GM12865 (cell line): ENCODE results near the gene DNASE1L2.

Source experiments
- DNase-seq: peaks from one replicate; pipeline ENCODE4 v3.0.0; 2010; ENCODE audit warnings: low read depth
- H3K4me3 ChIP-seq: 2 replicates; pipeline ENCODE4 v1.5.1; 2011; ENCODE audit warnings: mild to moderate bottlenecking, low read depth, low read length, control low read depth
- CTCF ChIP-seq: IDR thresholded peaks from 2 replicates; pipeline ENCODE4 v1.5.1; 2011; ENCODE audit warnings: low read length, control low read depth, low read depth, inconsistent platforms; ENCODE audit not compliant: insufficient read depth; ENCODE audit errors: missing control alignments

The DNASE1L2 gene

DNA sequence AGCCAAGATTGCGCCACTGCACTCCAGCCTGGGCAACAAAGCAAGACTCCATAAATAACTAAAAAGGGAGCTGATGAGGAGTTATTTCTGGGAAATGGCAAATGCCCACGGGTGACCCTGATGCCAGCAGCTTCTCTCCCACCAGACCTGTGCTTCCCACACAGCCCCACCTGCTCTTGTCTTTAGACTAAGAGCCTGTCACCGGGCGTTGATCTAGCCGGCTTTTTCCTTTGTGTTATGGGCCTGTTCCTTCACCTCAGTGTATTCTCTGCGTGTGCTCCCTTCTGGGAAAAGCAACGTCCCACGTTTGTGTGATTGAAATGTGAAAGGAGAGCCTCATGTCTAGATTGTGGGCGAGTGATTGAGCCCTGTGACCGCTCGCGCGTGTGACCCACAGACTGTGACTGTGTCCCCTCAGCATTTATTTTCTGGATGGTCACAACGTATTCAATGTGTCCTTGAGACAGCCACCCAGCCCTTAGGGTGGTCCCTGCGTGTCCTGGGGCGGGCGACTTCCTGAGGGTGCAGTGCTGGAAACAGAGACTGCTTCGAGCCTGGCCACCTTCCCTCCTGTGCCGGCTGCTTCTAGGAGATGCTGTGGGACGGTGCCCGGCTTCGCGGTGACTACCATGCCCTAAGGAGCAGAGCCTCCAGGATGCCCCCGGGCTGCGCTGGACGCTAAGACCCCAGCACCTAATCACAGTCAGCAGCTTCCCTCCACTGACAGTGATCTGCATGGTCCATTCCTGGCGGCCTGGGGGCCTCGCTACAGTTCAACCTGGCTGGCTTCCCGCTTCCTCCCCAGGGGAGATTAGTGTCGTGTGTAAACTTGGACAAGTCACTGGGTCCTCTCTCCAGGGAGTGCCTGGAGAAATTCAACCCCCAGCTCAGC lies 39.5 kb downstream of the DNASE1L2 start:
- no peak overlapping the region for H3K4me3 ChIP-seq
- DNase-seq: no peak
- TF ChIP-seq CTCF: no peak

DNA sequence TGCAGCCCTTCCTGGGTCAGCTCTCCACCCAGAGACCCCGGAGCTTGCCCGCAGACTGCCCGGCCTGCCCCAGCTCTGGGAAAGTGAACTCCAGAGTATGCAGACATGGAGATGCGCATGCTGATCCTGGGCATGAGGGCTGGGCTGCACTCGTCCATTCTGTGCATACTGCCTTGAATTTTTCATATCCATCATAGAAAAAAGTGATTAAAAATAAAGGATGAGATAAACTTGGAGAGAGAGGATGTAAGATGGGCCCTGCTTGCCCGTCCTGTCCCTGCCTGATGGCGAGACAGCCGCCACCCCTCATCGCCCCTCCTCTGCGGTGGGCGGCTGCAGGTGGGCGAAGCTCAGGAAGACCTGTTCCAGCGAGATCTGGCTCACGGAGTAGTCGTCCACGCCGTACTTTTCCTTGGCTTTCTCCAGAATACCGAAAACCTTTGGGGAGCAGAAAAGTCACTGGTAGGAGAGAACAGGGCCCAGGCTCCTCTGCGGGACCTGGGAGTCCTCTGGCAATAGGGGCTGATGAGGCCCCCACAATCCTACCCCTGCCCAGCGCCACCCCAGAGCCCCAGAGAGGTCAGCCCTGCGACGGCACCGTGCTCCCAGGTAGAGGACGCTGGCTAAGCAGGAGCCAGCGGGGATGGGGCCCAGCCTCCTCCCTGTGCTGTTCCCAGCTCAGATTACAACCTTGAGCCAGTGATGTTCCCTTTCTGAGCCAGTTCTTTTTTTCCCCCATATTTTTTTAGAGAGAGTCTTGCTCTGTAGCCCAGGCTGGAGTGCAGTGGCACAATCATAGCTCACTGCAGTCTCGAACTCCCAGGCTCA lies 40.3 kb downstream of the DNASE1L2 start:
- no peak for TF ChIP-seq CTCF
- no peak for DNase-seq
- no peak overlapping the region for H3K4me3 ChIP-seq

DNA sequence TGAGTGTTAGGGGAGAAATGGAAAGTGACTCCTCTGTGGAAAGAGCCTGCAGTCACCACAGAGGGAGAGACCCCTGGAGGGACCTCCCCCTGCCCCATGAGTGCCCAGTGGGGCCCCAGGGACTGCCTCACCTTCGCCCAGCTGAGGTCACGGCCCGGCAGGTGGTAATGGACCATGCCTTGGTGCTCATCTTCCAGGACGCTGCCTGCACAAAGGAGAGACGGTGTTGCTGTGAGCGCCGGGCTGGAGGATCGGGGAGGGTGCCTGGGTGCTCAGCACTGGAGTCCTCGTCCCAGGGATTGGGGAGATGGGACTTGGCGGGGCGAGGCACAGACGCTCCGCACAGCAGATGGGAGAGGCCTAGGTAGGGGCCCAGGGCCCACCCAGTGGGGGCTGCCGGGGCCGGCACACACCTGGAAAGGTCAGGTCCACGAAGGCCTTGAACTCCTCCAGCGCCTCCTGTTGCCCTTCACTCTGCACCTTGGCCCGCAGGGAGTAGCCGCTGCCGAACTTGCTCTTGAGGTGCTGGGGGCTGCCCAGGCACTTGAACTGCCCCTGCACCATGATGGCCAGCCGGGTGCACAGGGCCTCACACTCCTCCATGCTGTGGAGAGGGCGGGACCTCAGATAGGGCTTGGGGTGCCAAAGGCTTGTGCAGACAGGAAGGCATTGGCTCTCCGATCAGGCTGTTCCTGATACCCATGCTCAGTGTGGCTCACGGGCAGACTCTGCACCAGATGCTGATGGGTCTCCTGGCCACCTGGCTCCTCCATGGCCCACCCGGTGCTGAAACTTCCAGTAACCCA lies 41.4 kb downstream of the DNASE1L2 start:
- H3K4me3 ChIP-seq: no peak overlapping the region
- DNase-seq: no peak
- TF ChIP-seq CTCF: no peak

- no peak for DNase-seq
- no peak for TF ChIP-seq CTCF
- H3K4me3 ChIP-seq: no peak overlapping the region
Observed at GRCh38 chr16:2278272-2278608, 42.0 kb downstream of the DNASE1L2 start.

GRCh38 chr16:2278956-2279800 lies 42.9 kb downstream of the DNASE1L2 start:
- TF ChIP-seq CTCF: no peak
- H3K4me3 ChIP-seq: no peak overlapping the region
- DNase-seq: no peak

- no peak for DNase-seq
- no peak overlapping the region for H3K4me3 ChIP-seq
- no peak for TF ChIP-seq CTCF
Observed at GRCh38 chr16:2280461-2280860, 44.2 kb downstream of the DNASE1L2 start.
